T-helper 2 cell (primary cell): ENCODE results near the gene DDX46.
"Not testable (repeated sequence)": the region's sequence is repeated elsewhere in the genome, so short reads cannot be mapped to it uniquely, and the experiment has no call there.

Source experiments
- DNase-seq, 5 experiments: peaks; one replicate each; pipeline versions ENCODE4 v3.0.0 to v3.0.0-alpha.2; 2012 to 2022

DDX46 gene

GRCh38 chr5:134784241-134784920 is 25.8 kb downstream of the DDX46 start:
- peak in 1 of 5 experiments; percentile 37 for DNase-seq

GRCh38 chr5:134784946-134785620 is 26.5 kb downstream of the DDX46 start:
- no peak for DNase-seq

GRCh38 chr5:134787692-134788091 is 29.1 kb downstream of the DDX46 start:
- DNase-seq, result no peak

GRCh38 chr5:134791580-134791979 is 33.0 kb downstream of the DDX46 start:
- no peak for DNase-seq

DNA sequence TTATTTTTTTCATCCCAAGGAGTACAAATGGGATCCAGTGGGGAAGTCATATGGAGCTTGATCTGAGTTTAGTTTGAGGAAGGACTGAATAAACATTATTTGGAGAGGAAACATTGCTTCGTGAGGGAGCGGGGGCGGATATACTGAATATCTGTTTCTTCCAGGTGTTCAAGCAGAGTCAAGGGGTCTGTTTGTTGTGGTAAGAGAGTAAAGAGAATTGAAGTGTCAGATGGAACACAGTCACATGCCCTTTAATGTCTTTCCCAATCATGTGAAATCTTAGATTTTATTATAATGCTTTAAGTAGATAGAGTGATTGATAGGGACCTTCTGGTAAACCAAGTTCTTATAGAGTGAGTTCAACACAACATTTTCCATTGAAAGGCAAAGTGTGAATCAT is 33.7 kb downstream of the DDX46 start:
- no peak for DNase-seq

- DNase-seq, result no peak
Measured at GRCh38 chr5:134793111-134793510, 34.5 kb downstream of the DDX46 start.

GRCh38 chr5:134794082-134794481 is 35.5 kb downstream of the DDX46 start:
- DNase-seq, result no peak

- DNase-seq, result no peak
Measured at GRCh38 chr5:134794819-134795218, 36.2 kb downstream of the DDX46 start.

- no peak for DNase-seq
Measured at GRCh38 chr5:134798468-134798867, 39.9 kb downstream of the DDX46 start.

GRCh38 chr5:134803821-134804220 is 45.2 kb downstream of the DDX46 start:
- no peak for DNase-seq

- DNase-seq, result peak in 1 of 5 experiments; percentile 37
Measured at GRCh38 chr5:134813407-134813806, 54.8 kb downstream of the DDX46 start.

DNA sequence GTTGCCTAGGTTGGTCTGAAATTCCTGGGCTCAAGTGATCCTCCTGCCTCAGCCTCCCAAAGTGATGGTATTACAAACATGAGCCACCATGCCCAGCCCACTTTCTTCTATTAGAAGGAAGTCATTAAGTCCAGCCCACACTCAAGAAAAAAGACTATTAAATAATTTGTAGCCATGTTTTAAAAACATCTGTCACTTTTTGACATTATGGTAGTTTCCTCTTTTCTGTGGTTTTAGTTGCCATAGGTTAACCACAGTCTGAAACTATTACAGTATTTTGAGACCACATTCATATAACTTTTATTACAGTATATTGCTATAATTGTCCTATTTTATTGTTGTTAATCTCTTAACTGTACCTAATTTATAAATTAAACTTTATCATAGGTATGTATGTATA is 55.2 kb downstream of the DDX46 start:
- peak in 1 of 5 experiments; percentile 27 for DNase-seq

- no peak for DNase-seq
Measured at GRCh38 chr5:134817006-134817405, 58.4 kb downstream of the DDX46 start.

DNA sequence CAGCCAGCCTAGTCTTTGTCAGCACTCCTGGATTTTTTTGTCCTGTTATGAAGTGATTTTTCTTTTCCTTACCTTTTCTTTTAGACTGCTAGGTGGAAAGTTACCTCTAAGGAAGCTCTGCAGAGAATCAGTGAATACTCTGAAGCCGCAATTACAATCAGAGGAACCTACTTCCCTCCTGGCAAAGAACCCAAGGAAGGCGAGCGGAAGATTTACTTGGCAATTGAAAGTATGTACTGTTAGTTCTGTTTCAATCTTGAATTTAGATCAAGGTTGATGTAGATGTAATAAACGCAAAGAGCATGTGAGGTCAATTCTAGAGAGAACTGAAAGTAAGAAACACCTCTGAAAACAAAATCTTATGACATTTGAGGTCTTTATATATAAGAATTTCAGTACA is 60.2 kb downstream of the DDX46 start:
- no peak for DNase-seq

DNA sequence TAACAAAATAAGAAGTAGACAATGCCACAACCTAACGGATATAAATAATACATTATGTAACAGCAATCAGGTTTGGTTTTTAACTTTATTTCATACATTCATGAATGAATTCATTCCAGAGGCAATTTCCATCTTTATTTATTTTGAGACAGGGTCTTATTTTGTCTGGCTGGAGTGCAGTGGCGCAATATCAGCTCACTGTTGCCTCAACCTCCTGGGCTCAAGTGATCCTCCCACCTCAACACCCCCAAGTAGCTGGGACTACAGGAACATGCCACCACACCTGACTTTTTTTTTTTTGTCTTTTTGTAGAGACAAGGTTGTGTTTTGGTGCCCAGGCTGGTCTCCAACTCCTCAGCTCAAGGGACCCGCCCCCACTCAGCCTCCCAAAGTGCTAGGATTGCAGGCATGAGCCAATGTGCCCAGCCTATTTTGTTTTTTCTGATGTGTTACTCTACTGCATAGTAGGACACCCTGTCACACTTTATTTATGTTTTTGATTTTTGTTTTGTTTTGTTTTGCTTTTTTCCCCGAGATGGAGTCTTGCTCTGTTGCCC is 60.9 kb downstream of the DDX46 start:
- no peak for DNase-seq

GRCh38 chr5:134821841-134822240 is 63.3 kb downstream of the DDX46 start:
- DNase-seq, result no peak

GRCh38 chr5:134824681-134825080 is 66.1 kb downstream of the DDX46 start:
- DNase-seq, result no peak

DNA sequence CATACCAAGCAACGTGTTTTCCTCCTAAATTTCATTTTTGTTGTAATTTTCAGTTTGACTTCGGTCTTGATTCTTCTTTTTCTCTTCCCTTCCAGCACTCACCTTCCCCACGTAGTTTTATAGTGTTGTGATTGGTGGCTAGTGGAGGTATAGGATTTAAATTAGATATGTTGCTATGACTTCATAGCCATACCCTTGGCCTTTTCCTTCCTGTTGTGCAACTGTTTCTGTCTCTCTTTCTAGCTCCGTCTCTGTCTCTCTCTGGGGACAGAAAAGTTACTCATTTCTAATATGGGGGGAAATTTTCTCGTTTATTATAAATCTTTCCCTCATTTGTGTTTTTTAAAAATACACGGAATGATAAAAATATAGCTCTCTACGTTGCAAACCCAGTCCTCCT is 66.6 kb downstream of the DDX46 start:
- DNase-seq, result no peak

- no peak for DNase-seq
Measured at GRCh38 chr5:134833340-134834032, 74.9 kb downstream of the DDX46 start.

DNA sequence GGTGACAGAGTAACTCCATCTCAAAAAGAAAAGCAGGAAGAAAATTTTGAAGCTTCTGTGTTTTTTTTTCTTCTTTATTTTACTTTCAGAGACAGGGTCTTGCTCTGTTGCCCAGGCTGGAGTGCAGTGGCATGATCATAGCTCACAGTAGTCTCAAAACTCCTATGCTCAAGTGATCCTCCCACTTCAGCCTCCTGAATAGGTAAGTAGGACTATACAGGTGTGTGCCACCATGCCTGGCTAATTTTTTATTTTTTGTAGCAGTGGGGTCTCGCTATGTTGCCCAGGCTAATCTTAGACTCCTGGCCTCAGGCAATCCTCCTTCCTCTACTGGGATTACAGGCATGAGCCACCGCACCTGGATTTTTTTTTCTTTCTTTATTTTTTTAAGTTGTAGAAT is 77.0 kb downstream of the DDX46 start:
- no peak for DNase-seq

DNA sequence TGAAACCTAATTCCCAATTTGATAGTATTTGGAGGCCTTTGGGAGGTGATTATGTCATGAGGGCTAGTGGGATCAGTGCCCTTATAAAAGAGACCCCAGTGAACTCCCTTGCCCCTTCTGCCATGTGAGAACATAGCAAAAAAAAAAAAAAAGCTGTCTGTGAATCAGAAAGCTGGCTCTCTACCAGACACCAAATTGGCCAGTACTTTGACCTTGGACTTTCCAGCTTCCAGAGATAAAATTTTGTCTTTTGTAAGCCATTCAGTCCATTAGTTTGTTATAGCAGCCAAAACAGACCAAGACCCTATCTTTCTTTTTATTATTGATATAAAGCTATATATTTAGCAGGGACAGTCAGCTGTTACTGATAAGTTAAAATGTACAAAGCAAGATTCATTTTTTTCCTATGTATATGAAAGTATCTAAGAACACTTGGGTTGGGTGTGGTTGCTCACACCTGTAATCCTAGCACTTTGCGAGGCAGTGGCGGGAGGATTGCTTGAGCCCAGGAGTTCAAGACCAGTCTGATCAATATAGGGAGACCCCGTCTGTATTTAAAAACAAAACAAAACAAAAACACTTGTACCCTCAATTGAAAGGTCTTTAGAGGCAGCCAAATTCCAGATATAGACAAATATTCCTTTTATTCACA is 79.1 kb downstream of the DDX46 start:
- DNase-seq, result no peak

GRCh38 chr5:134838361-134838760 is 79.8 kb downstream of the DDX46 start:
- DNase-seq, result not testable (repeated sequence)

DNA sequence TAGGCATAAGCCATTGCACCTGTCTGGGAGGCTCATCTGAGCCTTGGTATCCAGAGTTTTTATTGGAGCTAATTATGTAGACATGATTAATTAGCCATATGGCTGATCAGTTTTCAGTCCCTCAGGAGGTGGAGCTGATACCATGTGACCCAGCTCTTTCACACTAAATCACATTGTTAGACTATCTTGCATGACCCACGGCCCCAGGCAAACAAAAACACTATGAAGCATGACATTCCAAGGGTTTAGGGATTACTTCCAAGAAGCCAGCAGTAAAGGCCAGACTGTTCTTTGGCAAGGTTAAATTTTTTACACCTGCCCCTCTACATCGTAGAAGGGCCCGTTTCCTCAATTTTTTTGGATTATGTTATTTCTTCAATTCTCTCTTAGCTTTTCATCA is 82.2 kb downstream of the DDX46 start:
- no peak for DNase-seq
